ENCODE data around the gene CRY1. TPM values are rescaled to one million over a fixed set of nuclear protein-coding genes. Genes with fewer than 3 reads are reported as not detected.
"Not testable (repeated sequence)": the region's sequence is repeated elsewhere in the genome, so short reads cannot be mapped to it uniquely, and the experiment has no call there.

The CRY1 gene
- polyA plus RNA-seq, 1 donor (not counting 4 experiments of a cell fraction or from before 2014, with no cell fraction given): 10.0 TPM

- H3K9me3 ChIP-seq (ENCODE audit: control insufficient read depth, low read depth, low read length): no peaks in the 10 kb centered on the region
- no peaks in the 10 kb centered on the region for H3K36me3 ChIP-seq (ENCODE audit: control insufficient read depth in 2 of 2, extremely low read depth in 1 of 2, insufficient read depth in 2 of 2, low read length in 2 of 2)
- FAIRE-seq (no peak), DNase-seq (ENCODE audit: low read depth, low spot score) (no peak)
- no peak overlapping the region for H3K27ac ChIP-seq (ENCODE audit: control insufficient read depth, insufficient read depth, low read length)
- TF ChIP-seq EZH2 (IDR thresholded peaks at IDR 0.05; ENCODE audit: low read length): no peak
- TF ChIP-seq, protein P1, sequence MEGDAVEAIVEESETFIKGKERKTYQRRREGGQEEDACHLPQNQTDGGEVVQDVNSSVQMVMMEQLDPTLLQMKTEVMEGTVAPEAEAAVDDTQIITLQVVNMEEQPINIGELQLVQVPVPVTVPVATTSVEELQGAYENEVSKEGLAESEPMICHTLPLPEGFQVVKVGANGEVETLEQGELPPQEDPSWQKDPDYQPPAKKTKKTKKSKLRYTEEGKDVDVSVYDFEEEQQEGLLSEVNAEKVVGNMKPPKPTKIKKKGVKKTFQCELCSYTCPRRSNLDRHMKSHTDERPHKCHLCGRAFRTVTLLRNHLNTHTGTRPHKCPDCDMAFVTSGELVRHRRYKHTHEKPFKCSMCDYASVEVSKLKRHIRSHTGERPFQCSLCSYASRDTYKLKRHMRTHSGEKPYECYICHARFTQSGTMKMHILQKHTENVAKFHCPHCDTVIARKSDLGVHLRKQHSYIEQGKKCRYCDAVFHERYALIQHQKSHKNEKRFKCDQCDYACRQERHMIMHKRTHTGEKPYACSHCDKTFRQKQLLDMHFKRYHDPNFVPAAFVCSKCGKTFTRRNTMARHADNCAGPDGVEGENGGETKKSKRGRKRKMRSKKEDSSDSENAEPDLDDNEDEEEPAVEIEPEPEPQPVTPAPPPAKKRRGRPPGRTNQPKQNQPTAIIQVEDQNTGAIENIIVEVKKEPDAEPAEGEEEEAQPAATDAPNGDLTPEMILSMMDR (optimal IDR thresholded peaks at IDR 0.05 in 1 of 3, IDR thresholded peaks at IDR 0.05 in 1 of 3, conservative IDR thresholded peaks at IDR 0.05 in 1 of 3; ENCODE audit: extremely low read depth in 1 of 3, insufficient read depth in 2 of 3, low read length in 3 of 3): no peak
- no peak overlapping the region for H3K9ac ChIP-seq (ENCODE audit: control insufficient read depth, extremely low read depth, insufficient read depth, low read length)
- dilution Hi-C loops (cut with MboI; ENCODE audit: extremely low pct_ligation_motif_present, low sequenced_read_pairs): no loop called here
- no peak overlapping the region for H3K4me2 ChIP-seq (ENCODE audit: control insufficient read depth, extremely low read depth, insufficient read depth, low read depth, low read length)
- no peak overlapping the region for H2AFZ ChIP-seq (ENCODE audit: control insufficient read depth, low read length)
- H3K4me1 ChIP-seq (ENCODE audit: control insufficient read depth, extremely low read depth, insufficient read depth, low read length): no peaks in the 10 kb centered on the region
- H3K4me3 ChIP-seq (ENCODE audit: control insufficient read depth in 2 of 3, extremely low read depth in 1 of 3, insufficient read depth in 2 of 3, low read depth in 1 of 3, low read length in 3 of 3): no peak overlapping the region
- no peaks in the 10 kb centered on the region for H3K79me2 ChIP-seq (ENCODE audit: control insufficient read depth, insufficient read depth, low read length)
- no peaks in the 10 kb centered on the region for H3K9me1 ChIP-seq (ENCODE audit: control insufficient read depth, extremely low read depth, insufficient read depth, low read length)
- no peaks in the 10 kb centered on the region for H4K20me1 ChIP-seq (ENCODE audit: control insufficient read depth, extremely low read depth, insufficient read depth, low read length)
- H3K27me3 ChIP-seq (ENCODE audit: control insufficient read depth, extremely low read depth, insufficient read depth, low read length): no peaks in the 10 kb centered on the region
Observed at GRCh38 chr12:107080299-107080698, 13.1 kb downstream of the CRY1 start.

- dilution Hi-C loops (cut with MboI; ENCODE audit: extremely low pct_ligation_motif_present, low sequenced_read_pairs): no loop called here
- no peak overlapping the region for H3K27ac ChIP-seq (ENCODE audit: control insufficient read depth, insufficient read depth, low read length)
- H3K4me3 ChIP-seq (ENCODE audit: control insufficient read depth in 2 of 3, extremely low read depth in 1 of 3, insufficient read depth in 2 of 3, low read depth in 1 of 3, low read length in 3 of 3): no peak overlapping the region
- no peaks in the 10 kb centered on the region for H3K9me3 ChIP-seq (ENCODE audit: control insufficient read depth, low read depth, low read length)
- H3K27me3 ChIP-seq (ENCODE audit: control insufficient read depth, extremely low read depth, insufficient read depth, low read length): no peaks in the 10 kb centered on the region
- no peaks in the 10 kb centered on the region for H3K79me2 ChIP-seq (ENCODE audit: control insufficient read depth, insufficient read depth, low read length)
- TF ChIP-seq EZH2 (IDR thresholded peaks at IDR 0.05; ENCODE audit: low read length): no peak
- TF ChIP-seq, protein P1 (optimal IDR thresholded peaks at IDR 0.05 in 1 of 3, IDR thresholded peaks at IDR 0.05 in 1 of 3, conservative IDR thresholded peaks at IDR 0.05 in 1 of 3; ENCODE audit: extremely low read depth in 1 of 3, insufficient read depth in 2 of 3, low read length in 3 of 3): peak; percentile 21 to 64 (median 63)
- no peak overlapping the region for H2AFZ ChIP-seq (ENCODE audit: control insufficient read depth, low read length)
- H4K20me1 ChIP-seq (ENCODE audit: control insufficient read depth, extremely low read depth, insufficient read depth, low read length): no peaks in the 10 kb centered on the region
- no peak overlapping the region for H3K4me2 ChIP-seq (ENCODE audit: control insufficient read depth, extremely low read depth, insufficient read depth, low read depth, low read length)
- H3K36me3 ChIP-seq (ENCODE audit: control insufficient read depth in 2 of 2, extremely low read depth in 1 of 2, insufficient read depth in 2 of 2, low read length in 2 of 2): no peaks in the 10 kb centered on the region
- no peak for DNase-seq (ENCODE audit: low read depth, low spot score)
- no peaks in the 10 kb centered on the region for H3K4me1 ChIP-seq (ENCODE audit: control insufficient read depth, extremely low read depth, insufficient read depth, low read length)
- FAIRE-seq: peak; percentile 67
- H3K9ac ChIP-seq (ENCODE audit: control insufficient read depth, extremely low read depth, insufficient read depth, low read length): no peak overlapping the region
- no peaks in the 10 kb centered on the region for H3K9me1 ChIP-seq (ENCODE audit: control insufficient read depth, extremely low read depth, insufficient read depth, low read length)
Observed at GRCh38 chr12:107079172-107080011, 14.0 kb downstream of the CRY1 start.

- DNase-seq (ENCODE audit: low read depth, low spot score); H3K36me3 ChIP-seq (ENCODE audit: control insufficient read depth in 2 of 2, extremely low read depth in 1 of 2, insufficient read depth in 2 of 2, low read length in 2 of 2); H4K20me1 ChIP-seq (ENCODE audit: control insufficient read depth, extremely low read depth, insufficient read depth, low read length); H3K4me1 ChIP-seq (ENCODE audit: control insufficient read depth, extremely low read depth, insufficient read depth, low read length); H3K4me2 ChIP-seq (ENCODE audit: control insufficient read depth, extremely low read depth, insufficient read depth, low read depth, low read length); H3K9me3 ChIP-seq (ENCODE audit: control insufficient read depth, low read depth, low read length); H3K27me3 ChIP-seq (ENCODE audit: control insufficient read depth, extremely low read depth, insufficient read depth, low read length); H3K27ac ChIP-seq (ENCODE audit: control insufficient read depth, insufficient read depth, low read length); dilution Hi-C loops (cut with MboI; ENCODE audit: extremely low pct_ligation_motif_present, low sequenced_read_pairs); H3K79me2 ChIP-seq (ENCODE audit: control insufficient read depth, insufficient read depth, low read length); H2AFZ ChIP-seq (ENCODE audit: control insufficient read depth, low read length); H3K9ac ChIP-seq (ENCODE audit: control insufficient read depth, extremely low read depth, insufficient read depth, low read length); FAIRE-seq; H3K9me1 ChIP-seq (ENCODE audit: control insufficient read depth, extremely low read depth, insufficient read depth, low read length); H3K4me3 ChIP-seq (ENCODE audit: control insufficient read depth in 2 of 3, extremely low read depth in 1 of 3, insufficient read depth in 2 of 3, low read depth in 1 of 3, low read length in 3 of 3): not testable (repeated sequence)
Observed at GRCh38 chr12:107073266-107073665, 20.1 kb downstream of the CRY1 start.
